SH-SY5Y (cell line): ENCODE results near the gene SLC12A2.

ENCODE experiments used
- GATA2 ChIP-seq: IDR thresholded peaks from 2 replicates; pipeline ENCODE4 v1.6.1; 2011; ENCODE audit warnings: mild to moderate bottlenecking, low read depth, low read length
- GATA3 ChIP-seq: IDR thresholded peaks from 2 replicates; pipeline ENCODE4 v1.6.1; 2011; ENCODE audit warnings: low read depth, mild to moderate bottlenecking, low read length, moderate library complexity

GRCh38 chr5:128228521-128228920, 145.0 kb downstream of the SLC12A2 start:
- TF ChIP-seq GATA2 (no peak), GATA3 (no peak)
